HG03280 (cell line): ENCODE data around the gene GLG1.

ENCODE experiments used
- ATAC-seq: cut with Tn5 transposase; IDR thresholded peaks from one replicate; pipeline ENCODE4 v1.9.1; 2021; ENCODE audit warnings: mild to moderate bottlenecking, moderate library complexity; ENCODE audit not compliant: unreplicated experiment

GLG1 gene

DNA sequence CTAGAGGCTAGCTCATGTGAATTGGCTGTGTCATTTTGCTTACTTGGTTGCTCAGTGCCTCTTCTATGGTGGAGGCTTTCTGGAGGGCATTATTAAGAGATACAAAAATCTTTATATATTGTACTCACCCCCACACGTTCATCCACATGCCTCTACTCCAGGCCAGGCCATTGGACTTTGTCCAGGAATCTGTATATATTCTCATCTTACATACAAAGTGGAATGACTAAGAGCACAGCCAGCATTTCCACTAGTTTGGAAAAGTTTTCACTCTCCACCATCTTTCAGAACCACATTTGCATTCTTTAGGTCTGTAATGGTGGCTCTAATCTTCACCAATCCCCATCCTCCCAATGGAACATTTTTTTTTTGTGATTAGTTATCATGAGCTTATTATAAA, 4.8 kb upstream of the GLG1 start:
- no peak for ATAC-seq

DNA sequence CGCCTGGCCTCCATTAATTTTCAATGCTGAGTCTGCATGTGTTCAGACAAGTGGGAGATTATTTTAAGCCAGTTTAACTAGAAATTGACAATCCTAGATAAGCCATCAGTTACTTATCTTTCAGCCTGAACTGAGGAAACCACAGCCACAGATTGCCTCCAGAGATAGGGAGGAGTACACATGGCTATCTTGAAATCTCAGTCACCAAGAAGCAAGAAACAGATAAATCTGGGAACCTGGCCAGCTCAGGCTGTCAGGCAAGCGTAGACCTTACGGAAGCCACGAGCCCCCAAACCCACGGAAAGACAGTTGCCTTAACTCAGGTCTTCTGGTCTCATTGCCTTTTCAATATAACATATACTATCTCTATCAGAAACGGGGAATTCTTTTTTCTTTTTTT, 2.0 kb upstream of the GLG1 start:
- no peak for ATAC-seq

DNA sequence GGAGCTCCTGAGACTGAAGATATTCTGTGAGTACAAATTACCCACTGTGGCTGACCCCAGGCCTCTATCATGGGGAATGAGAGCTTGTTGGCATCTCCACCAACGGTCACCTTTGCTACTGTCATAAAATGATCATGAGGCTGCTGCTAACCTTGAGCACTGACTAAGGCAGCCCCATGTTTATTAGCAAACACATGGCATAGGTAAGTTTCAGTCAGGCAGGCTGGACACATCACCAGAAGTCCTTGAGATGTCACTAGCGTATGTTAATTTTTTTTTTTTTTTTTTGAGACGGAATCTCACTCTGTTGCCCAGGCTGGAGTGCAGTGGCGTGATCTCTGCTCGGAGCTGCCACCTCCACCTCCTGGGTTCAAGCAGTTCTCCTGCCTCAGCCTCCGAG, 1.5 kb upstream of the GLG1 start:
- no peak for ATAC-seq

DNA sequence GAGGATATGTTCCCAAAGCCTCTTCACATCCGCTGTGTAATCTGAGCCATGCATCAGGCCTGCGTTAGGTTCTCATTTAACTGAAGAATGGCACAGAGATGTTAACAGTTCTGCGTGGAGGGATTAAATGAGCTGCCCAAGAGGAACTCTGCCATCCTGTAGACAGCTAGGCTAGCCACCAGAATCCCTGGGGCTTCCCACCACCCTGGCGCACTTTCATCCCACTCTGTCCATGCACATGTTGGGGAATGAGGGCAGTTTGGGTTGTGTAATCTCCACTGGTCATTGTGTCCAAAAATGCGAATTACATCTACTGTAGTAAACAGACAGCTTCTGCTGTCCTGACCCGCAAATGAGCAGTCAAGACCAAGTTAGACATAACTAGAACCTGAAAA, 1.0 kb upstream of the GLG1 start:
- ATAC-seq, result no peak

DNA sequence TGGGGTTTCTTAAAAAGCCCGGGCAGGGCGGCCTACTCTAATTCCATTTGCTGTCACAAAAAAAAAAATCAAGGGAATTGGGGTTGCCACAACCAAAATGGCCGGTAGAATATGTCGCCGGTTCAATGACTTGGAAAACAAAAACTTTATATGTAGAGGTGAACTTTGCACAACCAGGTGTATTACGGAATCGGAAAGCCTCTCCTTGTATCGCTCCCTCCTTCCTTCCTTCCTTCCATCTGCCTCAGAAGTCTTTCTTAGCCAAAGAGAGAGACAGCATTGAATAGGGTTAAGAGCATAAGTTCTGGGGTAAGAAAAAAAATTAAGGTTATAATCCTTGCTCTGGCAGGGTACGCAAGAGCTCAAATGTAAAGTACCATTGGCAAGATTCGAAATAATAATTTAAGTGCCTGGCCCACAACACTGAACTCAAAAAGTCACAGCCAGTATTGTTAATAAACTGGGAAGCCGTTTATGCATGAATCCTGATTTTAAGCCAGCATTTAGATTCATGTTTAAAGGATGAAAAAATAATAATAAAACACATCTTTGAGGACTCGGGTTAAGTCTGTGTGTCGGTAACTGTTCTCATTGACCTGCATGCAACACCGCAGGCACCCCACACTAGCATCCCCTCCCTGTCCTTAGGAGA, 522 bp upstream of the GLG1 start:
- peak; percentile 18 for ATAC-seq

DNA sequence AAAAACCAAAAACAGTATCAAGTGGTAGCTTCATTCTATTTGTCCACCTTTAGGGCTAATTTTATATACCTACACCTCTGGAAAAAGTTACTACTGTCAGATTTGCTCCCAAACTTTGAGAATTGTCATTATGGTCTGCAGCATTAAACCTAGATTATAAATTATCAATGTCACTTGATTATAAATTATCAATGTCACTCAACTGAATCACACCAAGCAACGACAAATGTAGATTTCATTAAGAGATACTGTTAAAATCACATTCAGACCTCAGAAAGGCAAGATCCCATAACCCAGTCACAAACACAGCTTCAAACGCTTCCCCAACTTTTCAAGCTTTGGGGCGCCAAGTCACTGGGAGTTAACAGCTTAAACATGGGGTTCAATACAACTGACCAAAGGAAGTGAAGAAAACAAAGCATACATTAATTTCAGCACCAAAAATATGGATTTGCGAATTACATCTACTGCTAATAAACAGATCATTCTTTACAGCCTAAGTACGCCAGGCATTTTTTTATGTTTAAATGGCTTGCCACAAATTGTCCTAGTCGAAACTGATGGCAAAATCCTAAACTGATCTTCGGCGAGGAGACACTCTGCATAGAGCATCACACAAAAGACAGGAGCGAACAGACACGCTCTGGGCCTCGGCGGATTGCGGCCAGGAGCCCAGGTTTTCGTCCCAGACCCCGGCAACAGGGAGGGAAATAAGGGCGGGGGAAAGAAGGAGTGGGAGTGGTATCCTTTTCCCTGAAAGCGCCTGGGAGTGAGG, 981 bp downstream of the GLG1 start:
- no peak for ATAC-seq

DNA sequence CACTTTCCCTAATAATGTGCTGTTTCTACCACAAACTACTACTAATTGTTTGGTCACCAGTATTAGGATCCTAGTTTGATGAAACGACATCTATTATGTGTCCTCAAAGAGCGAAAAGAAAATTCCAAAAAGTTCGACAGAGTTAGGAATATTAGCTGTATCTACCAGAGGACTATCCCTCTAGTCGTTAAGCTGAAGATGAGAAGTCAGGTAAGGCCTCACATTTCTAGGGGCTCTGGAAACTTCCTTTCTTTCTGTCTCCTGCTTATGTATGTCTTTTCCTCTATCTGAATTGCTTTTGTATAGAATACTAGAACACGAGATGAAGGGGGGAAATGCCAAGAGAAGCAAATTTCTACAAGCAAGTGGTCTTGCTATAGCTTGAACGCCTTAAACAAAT, 1.6 kb downstream of the GLG1 start:
- ATAC-seq, result no peak

DNA sequence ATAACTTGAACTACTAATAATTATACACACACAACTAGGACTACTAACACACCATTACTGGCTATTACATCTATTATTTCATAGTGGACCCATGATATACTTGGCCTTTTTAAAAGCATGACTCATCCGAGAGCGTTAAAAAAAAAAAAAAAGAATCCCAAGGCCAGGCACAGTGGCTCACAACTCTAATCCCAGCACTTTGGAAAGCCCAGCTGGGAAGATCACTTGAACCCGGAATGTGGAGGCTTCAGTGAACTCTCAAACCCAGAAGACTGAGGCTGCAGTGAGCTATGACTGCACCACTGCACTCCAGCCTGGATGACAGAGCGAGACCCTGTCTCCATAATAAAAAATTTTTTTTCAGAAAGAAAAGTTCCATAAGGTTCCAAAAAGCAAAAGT, 3.1 kb downstream of the GLG1 start:
- ATAC-seq, result no peak

DNA sequence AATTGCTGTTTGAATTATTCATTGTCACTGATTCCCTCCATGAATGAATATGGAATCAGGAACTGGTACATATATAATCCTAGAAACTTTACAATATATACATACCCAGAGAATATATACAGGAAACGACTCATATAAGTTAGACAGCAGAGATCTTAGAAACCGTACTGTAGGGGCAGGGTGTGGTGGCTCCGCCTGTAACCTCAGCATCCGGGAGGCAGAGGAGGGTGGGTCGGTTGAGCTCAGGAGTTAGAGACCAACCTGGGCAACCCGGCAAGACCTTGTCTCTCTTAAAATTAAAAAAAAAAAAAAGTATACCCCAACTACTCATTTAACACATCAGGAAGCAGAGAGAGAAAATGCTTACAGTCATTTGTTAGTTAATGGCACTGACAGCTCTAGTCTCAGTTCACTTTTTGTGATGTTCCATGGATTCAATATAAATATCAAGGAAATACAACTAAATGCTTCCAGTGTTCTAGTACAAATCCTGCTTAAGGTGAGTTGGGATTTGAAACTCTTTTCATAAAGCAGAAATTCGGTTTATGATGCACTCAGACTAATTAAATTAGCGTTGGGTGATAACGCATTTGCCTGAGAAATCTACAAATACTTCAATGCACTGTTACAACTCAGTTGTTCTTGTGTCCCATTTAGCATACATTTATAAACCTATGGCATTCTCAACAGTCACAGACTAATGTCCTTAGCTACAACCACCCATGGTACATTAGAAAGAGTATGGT, 5.6 kb downstream of the GLG1 start:
- peak; percentile 69 for ATAC-seq

DNA sequence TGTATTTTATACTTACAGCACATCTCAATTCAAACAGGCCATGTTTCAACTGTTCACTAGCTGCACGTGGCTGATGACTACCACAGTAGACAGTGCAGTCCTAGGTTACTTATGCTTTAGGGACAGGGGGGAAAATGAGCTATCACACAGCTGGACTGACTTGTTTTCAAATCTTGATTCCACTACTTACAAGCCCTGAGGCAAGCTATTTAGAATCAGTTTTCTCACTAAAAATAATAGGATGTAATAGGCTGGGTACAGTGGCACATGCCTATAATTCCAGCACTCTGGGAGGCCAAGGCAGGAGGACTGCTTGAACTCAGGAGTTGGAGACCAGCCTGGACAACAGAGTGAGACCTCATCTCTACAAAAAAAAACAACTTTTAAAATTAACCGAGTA, 10.3 kb downstream of the GLG1 start:
- ATAC-seq, result no peak

DNA sequence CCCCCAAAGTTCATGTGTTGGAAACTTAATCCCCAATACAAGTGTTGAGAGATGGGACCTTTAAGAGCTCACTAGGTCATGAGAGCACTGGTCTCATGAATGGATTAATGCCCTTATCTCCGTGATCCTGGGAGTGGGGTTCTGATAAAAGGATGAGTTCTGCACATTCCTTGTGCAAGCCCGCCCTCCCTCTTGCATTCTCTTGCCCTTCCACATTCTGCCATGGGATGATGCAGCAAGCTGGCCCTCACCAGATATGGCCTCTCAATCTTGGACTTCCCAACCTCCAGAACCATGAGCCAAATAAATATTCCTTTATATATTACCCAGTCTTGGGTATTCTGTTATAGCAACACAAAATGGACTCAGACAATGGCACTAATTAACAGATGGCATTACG, 14.1 kb downstream of the GLG1 start:
- ATAC-seq, result no peak

DNA sequence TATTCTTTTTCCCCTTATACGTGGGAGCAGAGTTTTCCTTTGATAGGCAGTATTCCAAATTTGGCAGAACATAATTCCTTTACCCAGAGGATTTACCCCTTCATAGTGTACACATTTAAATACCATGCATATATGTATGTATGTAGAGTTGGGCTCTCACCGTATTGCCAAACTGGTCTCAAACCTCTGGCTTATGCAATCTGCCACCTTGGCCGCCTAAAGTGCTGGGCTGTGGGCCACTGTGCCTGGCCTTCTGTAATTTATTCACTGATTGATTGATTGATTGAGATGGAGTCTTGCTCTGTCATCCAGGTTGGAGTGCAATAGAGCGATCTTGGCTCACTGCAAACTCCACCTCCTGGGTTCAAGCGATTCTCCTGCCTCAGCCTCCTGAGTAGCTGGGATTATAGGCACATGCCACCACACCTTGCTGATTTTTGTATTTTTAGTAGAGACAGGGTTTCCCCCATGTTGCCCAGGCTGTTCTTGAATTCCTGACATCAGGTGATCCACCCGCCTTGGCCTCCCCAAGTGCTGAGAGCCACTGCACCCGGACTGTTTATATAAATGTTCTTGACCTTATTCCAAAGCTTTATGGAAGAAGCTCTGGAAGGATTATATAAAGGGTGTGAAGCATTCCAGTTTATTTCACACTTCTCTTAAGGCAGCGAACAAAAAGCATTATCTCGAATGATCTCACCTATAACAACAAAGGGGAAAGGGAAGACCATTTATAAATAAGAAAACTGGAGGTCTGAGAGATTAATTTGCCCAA, 14.9 kb downstream of the GLG1 start:
- ATAC-seq, result no peak

DNA sequence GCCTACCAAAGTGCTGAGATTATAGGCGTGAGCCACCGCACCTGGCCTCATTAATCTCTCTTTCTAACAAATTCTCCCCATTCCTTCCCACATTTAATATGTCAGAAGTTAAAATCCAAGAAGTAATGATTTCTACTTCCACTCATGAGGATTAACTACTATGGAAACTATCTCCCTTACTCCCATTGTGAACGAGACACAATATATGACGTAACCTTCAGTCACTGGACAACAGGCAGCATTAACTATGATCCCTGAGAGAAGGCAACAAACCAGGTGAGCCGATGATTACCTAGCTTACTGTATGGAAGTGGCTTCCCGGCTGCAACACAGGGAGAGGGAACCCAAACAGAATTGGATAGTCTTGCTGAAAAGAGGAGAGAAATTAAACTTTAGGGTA, 20.0 kb downstream of the GLG1 start:
- no peak for ATAC-seq

DNA sequence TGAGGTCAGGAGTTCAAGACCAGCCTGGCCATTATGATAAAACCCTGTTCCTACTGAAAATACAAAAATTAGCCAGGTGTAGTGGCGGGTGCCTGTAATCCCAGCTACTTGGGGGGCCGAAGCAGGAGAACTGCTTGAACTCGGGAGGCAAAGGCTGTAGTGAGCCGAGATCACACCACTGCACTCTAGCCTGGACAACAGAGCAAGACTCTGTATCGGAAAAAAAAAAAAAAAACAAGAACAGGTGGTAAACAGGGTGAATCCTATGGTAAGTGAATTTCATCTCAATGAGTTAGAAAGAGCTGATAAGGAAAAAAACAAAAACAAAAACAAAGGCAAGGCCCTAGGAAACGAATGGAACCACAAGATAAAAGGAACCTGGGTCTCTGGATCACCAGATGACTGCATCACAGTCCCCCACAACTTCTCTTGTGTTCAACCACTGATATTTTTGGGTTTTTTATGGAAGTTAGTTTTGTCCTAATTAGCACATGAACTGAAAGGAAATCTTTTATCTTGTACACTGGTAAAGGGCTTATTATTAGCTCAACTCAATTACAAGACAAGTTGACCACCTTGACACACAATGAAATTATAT, 21.0 kb downstream of the GLG1 start:
- no peak for ATAC-seq

DNA sequence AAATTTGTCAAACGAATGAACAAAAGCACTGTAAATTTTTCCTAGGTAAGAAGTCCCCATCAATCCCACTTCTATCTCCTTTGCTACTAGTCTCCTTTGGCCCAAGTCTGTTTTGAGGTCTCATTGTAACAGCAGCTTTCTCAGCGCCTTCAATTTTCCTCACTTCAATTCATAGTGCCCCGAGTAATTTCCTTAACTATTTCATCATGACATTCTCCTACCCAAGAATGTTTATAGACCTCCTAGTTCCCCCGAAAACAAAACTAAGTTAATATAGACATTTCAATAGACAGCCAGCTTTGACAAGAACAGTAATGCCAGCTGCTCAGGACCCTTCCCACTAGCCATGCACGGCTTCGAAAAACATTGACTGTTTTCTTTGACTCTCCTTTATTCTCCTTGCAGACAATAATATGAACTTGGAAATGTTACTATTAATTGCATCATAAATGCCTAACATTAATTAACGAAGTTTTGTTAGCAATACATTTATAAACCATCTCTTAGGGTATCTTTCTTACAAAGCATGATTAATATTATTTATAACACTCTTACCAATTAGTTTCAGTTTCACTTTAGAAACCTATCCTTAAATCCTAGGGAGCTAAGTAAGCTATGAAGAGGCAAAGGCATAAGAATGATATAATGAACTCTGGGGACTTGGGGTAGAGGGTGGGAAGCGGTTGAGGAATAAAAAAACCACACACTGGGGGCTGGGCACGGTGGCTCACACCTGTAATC, 22.8 kb downstream of the GLG1 start:
- ATAC-seq, result no peak

DNA sequence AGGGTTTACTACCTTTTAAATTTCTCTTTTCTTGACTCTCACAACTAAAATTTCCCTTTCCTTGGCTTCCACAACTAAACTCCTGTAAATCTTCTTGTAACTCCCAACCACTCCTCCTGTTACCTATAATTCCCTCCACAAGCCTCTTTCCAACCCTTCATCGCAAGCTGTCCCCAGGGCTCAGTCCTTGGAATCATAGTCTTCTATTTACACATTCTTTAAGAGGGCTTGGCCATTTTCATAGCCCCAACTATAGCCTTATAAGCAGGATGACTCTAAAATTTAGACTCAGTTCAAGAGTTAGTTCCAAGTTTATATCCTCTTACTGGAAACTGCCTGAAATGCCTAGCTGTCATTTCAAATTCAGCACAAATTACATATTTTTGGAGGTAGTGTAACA, 23.9 kb downstream of the GLG1 start:
- ATAC-seq, result no peak

DNA sequence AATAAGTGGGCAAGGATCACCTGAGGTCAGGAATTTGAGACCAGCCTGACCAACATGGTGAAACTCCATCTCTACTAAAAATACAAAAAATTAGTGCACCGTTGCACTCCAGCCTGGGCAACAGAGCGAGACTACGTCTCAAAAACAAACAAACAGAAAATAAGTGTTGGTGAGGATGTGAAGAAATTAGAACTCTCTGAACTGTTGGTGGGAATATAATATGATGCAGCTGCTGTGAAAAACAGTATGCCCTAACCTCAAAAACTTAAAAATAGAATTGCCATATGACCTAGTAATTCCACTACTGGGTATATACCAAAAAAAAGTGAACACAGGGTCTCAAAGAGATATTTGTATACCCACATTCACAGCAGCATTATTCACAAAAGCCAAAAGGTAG, 26.1 kb downstream of the GLG1 start:
- no peak for ATAC-seq

DNA sequence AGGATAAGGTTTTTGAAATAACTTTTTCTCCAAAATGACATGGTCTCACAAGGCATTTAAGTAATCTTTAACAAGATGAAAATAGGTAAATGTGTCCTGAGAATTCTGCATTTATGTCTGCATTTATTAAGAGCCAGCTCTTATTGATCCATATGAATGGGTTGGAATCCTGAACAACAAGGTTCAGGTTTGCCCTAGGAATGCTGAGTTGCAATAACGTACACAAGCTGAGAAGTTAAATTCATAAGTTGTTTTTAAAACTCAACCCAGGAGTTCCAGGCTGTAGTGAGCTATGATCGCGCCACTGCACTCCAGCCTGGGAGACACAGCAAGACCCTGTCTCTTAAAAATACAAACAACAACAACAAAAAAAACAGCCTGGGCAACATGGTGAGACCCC, 28.1 kb downstream of the GLG1 start:
- no peak for ATAC-seq

DNA sequence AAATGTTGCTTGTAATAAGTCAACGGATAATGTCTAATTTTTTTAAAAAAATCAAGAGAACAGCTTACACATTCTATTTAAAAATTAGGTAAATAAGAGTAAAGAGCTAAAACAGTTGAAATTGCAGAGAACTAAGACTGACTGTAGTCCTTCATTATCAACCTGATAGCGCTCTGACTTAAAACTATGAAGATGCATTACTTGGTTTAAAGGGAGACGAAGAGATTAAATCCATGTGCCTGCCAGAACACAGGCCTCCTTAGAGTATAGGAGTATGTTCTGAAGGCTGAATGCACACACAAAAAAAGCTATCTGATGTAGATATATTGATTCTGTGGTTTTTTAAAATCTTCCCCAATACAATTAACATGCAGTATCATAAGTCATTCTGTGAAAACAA, 28.5 kb downstream of the GLG1 start:
- ATAC-seq, result no peak

DNA sequence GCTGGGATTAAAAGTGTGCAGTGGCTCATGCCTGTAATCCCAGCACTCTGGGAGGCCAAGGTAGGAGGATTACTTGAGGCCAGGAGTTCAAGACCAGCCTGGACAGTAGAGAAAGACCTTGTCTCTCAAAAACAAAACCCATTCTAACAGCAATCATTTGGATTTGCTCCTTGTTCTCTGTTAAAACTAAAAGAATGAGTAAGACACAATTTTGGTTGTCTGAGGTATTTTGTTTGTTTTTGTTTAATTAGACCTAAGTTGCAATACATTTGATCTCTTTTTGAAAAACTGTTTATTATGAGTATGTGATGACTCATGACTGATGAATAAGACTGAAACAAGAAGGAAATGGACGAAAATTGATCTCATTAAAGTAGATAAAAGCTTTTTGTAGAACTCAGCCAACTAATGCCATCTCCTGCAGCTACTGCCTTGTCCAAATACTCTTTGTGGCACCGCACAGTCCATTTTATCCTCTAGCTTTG, 29.0 kb downstream of the GLG1 start:
- no peak for ATAC-seq
